ENCODE data around the gene CLDN5. TPM values are rescaled to one million over a fixed set of nuclear protein-coding genes. Genes with fewer than 3 reads are reported as not detected.

The CLDN5 gene
- total and polyA plus RNA-seq, 10 donors: 18.1 to 167 (median 63.4) TPM

- WGBS, 5 donors: 59 to 86% (median 74%) methylated on average over 14 to 16 of the region's 16 CpGs
- no peak for TF ChIP-seq POLR2A (IDR thresholded peaks at IDR 0.05)
- TF ChIP-seq POLR2AphosphoS5 (IDR thresholded peaks at IDR 0.05): peak; percentile 37 to 77 (median 59)
- TF ChIP-seq CTCF (IDR thresholded peaks at IDR 0.05 in 8 of 11, conservative IDR thresholded peaks at IDR 0.05 in 3 of 11): peak in 1 of 11 experiments; percentile 16
- DNase-seq: no peak
Measured at GRCh38 chr22:19543970-19544708, 19.9 kb upstream of the CLDN5 start.

GRCh38 chr22:19540394-19540793, 16.2 kb upstream of the CLDN5 start:
- no peak for DNase-seq
- Histone ChIP-seq H3K36me3 (no peaks in the 10 kb centered on the region), H3K4me3 (no peak overlapping the region), H3K4me1 (peaks cover 0 to 21% (median 3%) of the 10 kb centered on the region in 6 donors), H3K9me3 (no peaks in the 10 kb centered on the region), H3K27ac (no peak overlapping the region), H3K27me3 (replicated peaks in 1 of 7) (peaks cover 0 to 15% (median 0%) of the 10 kb centered on the region in 7 donors)
- intact Hi-C loops (cut with DNase I; ENCODE audit: low total_unique reads): no loop called here
- TF ChIP-seq CTCF (IDR thresholded peaks at IDR 0.05 in 8 of 11, conservative IDR thresholded peaks at IDR 0.05 in 3 of 11) (no peak), POLR2AphosphoS5 (IDR thresholded peaks at IDR 0.05) (no peak), POLR2A (IDR thresholded peaks at IDR 0.05) (no peak)

More at GRCh38 chr22:19543970-19544708, 19.9 kb upstream of the CLDN5 start:
- Histone ChIP-seq H3K4me3 (no peak overlapping the region), H3K27ac (peak overlapping the region in 5 of 8 donors; percentile 39 to 81 (median 64)), H3K36me3 (no peaks in the 10 kb centered on the region), H3K27me3 (replicated peaks in 1 of 7) (peaks cover 0 to 22% (median 0%) of the 10 kb centered on the region in 7 donors), H3K9me3 (no peaks in the 10 kb centered on the region), H3K4me1 (peaks cover 0 to 25% (median 3%) of the 10 kb centered on the region in 6 donors)
- intact Hi-C loops (cut with DNase I; ENCODE audit: low total_unique reads): no loop called here

GRCh38 chr22:19537941-19538488, 13.8 kb upstream of the CLDN5 start:
- 81 to 91% (median 89%) methylated on average over 5 of the region's 5 CpGs for WGBS, 5 donors

More at GRCh38 chr22:19537941-19538488, 13.8 kb upstream of the CLDN5 start:
- H3K9me3 ChIP-seq: no peaks in the 10 kb centered on the region
- TF ChIP-seq CTCF (IDR thresholded peaks at IDR 0.05 in 8 of 11, conservative IDR thresholded peaks at IDR 0.05 in 3 of 11) (no peak), POLR2AphosphoS5 (IDR thresholded peaks at IDR 0.05) (no peak), POLR2A (IDR thresholded peaks at IDR 0.05) (no peak)
- no peaks in the 10 kb centered on the region for H3K36me3 ChIP-seq
- DNase-seq: no peak
- H3K4me3 ChIP-seq: no peak overlapping the region
- no peak overlapping the region for H3K27ac ChIP-seq
- intact Hi-C loops (cut with DNase I; ENCODE audit: low total_unique reads): no loop called here
- H3K27me3 ChIP-seq (replicated peaks in 1 of 7): no peaks in the 10 kb centered on the region
- peaks cover 0 to 17% (median 1%) of the 10 kb centered on the region in 6 donors for H3K4me1 ChIP-seq
